Anterior cingulate cortex (tissue), 58 donors: ENCODE measurements around the gene STX2.
"Not testable (repeated sequence)": the region's sequence is repeated elsewhere in the genome, so short reads cannot be mapped to it uniquely, and the experiment has no call there.

Experiments used
- DNase-seq, 58 donors: peaks; one replicate each; lab custom pipeline; 2025; lab: John Stamatoyannopoulos, UW

Gene STX2

DNA sequence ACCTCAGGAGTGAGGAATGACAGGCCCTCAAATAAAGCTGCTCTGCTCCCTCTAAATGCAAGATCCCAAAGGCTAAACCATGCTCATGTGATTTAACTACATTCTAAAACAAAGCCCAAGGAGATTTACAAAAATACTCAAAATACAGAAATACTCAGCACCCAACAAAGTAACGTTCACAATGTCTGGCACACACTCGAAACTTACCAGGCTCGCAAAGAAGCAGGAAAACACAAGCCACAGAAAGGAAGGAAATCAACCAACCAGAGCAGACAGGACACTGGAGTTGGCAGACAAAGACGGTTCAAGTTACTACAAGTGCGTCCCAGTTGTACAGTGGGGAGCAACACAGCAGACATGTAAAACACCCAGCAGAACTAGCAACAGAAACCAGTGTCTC, 33.4 kb downstream of the STX2 start:
- DNase-seq = no peak

DNA sequence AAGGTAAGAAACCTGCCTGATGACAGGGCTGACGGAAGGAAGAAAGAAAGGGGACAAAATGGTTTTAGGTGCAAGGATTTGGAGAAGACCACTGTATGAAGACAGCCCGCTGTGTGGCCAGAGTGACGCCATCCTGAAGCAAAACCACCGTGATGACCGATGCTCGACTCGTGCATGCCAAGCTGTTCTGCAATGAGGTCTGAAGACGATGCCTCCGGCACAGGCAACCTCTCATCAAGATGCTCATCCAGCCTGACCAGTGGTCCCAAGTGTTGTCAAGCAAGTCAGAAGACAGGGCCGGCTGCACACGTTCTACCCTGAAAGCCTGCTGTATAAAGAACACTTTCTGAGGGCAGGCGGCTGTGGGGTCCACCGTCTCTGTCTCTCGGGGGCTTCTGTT, 34.8 kb downstream of the STX2 start:
- no peak for DNase-seq

DNA sequence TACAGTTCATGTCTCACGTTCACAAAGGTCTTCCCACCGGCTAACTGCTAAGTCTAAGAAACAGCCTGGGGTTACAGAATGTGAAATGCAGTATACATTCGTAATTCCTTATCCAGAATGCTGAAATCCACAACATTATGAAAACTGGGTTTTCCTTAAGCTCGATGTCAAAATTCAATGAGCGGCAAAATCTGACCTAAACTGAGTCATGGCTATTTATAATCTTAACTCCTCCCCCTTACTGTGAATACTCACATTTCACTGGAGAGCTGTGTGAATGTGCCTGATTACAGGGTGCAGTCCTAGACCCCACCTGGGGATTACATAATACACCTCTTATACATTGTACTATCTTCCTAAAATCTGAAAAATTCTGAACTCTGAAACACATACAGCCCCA, 35.3 kb downstream of the STX2 start:
- no peak for DNase-seq

DNA sequence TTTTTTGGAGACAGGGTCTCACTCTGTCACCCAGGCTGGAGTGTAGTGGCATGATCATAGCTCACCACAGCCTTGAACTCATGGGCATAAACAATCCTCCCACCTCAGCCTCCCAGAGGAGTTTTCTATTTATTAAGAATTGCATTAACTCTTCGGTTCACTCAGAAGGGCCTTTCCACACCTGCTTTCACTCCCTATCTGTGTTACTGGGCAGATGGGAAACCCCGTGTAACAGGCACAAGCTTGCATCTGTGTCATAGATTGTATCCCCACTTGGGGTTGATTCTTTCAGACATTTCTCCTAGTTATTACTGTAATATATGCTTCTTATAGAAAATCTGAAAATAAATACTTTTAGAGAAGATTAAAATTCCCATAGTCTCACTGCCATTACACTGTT, 38.7 kb downstream of the STX2 start:
- DNase-seq = no peak

DNA sequence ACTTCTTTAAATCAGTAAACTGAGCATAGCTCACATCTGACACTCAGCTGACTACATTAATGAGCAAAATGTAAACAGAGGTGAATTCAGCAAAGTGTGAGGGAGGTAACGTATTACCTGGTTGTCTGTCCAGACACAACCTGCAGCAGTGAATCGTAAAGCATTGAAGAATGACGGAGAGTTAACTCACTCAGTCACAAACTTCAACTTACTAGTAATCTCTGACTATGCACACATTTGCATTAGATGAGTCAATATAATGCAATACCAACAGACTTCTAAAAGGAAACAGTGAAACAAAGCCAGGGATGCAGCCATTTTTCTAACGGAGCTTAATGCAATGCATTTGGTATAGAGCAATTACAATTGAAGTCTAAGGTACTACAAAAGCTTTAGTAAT, 40.0 kb downstream of the STX2 start:
- no peak for DNase-seq

DNA sequence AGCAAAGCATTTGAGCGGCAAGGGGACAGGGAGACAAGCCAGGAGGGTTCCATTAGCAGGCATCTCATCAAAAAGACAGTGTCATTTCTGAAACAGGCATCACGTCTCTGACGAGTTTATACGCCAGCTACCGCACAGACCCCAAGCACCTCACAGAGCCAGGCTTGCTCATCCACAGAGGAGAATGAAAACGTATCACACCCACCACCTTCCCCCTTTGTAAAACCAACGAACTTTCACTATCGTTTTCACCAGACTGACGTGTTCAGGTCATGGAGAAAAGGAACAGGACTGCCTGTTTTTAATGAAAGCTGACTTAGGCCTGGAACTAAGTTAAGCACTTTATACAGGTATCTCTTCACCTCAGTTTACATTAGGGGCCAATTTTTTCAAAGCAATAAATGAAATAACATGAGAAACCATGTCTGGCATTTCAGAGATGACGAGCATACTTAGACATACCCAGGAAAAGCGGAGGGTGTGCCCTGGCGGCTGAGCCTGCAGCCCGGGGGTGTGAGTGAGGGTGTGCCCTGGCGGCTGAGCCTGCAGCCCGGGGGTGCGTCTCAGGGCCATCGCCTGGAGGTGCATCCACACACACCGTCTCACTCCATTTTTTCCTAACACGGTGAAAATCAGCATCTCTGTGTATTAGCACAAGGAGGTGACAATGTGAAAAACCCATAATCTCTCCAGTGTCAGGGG, 41.9 kb downstream of the STX2 start:
- DNase-seq = no peak

DNA sequence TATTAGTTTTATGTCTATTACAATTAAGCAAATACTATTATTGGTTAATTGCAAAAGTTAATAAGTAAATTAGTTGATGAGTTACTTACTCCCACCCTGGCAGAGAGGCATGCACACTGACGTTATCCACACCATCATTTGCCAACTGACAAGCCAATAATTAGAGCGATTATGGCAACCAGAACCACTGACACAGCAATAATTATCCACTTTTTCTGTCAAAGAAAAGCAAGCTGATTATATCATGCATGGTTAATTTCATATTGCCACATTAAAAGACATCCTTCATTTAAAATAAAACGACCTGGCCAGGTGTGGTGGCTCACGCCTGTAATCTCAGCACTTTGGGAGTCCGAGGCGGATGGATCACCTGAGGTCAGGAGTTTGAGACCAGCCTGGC, 43.1 kb downstream of the STX2 start:
- DNase-seq = no peak

DNA sequence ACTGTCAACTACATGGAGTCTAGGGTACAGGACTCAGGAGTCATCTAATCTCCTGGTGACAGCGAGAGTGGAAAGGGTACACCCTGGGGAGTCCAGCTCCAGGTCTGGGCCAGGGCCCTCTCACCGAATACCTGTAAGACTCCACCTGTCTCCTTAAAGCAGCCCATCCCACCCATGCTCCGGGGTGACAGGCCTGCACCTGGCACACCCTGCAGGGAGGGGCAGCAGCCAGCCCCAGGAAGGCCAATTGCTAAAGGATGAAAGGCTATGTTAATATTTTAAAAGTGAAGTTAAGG, 45.5 kb downstream of the STX2 start:
- DNase-seq = no peak

DNA sequence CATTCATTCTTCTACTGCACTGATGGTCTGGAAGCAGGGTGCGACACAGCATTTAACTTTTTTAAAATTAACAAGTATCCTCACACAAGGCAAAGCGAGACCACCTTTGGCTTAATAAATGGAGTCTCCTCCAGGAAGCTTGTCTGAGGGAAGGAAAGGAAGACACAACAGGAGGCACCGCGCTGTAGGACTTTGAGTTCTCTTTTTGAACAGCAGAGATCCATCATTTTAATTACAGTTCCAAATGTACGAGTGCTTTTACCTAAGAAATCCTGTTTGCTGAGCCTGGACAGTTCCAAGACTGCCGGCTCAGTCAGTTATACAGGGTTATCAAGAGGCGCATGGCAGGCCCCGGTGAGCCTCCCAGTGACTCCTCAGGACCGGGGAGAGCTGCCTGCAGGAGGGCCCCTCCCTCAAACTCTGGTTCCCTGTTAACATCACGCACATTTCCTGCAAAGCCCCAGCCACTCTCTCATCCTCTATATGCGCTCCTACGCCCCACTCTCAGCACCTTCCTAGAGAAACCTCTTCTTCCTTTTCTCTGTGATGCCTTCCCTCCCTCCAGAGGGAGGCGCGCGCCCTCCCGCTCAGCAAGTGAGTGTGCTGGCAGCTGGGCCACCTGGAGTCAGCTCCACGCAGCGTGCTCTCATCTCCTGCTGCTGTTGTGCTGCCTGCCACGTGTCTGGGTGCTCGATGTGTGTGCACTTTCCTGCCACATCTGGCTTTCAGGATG, 46.1 kb downstream of the STX2 start:
- no peak for DNase-seq

DNA sequence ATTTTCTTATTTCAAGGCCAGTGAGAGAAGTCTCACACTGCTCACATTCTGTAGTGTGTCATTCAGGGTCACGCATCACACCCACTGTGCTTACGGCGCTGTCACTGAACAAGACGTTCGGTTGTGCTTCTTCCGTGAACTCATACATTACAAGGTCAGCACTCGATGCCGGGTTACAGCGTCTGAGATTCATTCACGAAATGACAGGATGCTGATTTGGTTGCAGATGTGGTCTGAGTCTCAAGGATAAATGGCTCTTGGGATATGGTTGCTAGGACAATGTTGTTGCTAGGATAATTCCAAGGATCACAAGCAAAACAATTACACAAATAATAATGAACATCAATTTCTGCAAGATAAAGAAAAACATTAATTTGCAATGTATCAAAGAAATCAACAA, 47.4 kb downstream of the STX2 start:
- DNase-seq = no peak

DNA sequence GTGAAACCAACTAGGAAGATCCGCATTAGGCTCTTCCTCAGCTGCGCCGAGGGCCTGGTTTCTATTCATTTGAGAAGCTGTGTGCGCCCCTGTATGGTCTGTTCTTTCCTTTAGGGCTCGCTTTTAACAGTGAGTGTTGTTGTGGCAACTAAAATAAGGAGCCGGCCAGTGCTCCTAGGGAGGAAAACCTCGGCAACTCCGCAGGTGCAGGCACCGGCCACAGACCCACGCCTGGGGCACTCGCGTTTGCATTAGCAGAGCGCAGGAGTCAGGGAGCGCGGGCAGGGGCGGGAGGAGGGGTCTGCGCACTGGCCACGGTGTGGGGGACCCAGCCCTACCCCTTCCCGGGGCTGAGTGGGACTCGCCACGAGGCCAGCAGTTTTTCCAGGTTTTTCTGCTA, 50.5 kb downstream of the STX2 start:
- DNase-seq = no peak

DNA sequence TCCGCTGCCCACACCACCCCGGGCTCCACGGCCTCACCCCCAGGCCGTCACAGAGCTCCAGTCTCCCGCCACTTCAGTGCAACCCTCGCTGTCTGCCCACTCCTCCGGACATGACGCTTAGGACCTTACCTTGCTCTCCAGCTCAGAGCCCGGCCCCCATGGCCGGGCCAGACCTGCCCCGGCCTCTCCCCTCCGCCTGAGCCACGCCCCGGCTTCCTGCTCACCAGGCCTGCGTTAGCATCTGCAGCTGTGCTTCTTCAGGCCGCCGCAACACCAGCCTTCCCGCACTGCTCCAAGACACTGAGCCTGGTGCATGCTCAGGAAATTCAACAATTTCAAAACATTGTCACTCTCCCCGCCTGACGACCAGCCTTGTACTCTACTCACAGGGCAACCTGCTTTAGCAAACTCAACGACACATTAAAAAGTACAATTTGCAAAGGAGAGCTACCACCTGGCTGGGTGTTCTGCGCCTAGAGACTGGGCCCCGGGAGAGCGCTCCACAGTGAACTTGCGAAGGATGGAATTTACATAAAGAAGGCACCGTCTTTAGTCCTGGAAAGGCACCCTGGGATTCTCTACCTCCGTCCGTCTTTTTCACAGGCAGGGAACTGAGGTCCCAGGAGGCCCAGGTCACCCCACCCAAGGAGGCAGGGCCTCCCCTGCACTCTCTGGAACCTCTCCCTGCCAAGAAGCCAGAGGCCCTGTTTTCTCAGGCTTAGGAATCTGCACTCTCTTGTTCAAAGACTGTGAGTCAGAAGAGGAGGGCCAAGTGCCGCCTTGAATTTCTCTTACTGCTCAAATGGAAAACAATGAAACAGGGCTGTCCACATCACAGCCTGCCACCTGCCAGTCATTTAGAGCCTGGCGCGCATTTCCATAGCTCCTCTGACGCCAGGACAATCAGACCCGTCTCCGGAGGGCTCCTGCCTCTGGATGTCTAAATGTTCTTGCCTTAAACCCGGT, 51.3 kb downstream of the STX2 start:
- DNase-seq = no peak

DNA sequence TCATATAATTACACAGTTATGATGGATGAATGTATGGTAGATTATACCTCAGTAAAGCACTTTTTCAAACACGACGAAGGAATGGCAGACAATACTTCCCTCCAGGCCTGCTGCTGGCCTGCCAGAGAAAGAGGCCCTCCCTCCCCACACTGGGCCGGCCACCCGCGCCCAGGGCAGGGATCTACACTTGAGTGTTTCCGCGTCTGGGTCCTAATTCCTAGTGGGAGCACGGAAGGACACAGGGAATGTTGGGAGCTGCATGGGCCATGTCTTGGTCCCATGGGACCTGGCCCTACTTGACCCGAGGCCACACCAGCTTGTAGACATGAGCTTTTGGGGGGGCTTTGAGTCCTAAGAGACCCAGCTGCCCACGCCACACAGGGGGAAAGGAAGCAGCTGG, 52.0 kb downstream of the STX2 start:
- DNase-seq = no peak

DNA sequence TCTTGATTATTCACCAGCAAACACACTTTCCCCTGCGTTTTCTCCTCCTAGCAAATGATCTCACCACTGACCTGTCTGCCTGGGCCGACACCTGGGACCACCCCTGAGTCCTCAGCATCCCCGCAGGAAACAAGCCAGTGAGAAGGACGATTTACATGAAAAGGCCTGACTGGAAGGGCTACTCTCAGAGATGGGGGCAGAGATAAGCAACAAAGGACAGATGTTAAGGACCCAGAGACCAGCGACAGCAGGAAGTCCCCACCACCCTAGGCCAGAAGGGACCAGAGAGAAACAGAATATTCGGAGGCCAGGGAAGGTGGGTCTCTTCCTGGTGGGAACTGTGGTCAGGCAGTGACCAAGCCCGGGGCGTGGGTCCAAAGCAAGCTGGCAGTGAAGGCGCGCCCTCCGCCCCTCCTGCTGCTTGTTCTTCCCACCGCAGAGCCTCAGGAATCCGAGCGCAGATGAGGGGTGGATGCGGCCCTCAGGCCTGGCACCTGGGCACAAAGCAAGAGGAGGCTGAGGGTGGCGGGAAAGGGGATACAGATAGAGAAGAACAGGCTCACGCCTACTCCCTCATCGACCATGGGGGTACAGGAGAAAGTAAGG, 55.8 kb downstream of the STX2 start:
- DNase-seq = no peak

DNA sequence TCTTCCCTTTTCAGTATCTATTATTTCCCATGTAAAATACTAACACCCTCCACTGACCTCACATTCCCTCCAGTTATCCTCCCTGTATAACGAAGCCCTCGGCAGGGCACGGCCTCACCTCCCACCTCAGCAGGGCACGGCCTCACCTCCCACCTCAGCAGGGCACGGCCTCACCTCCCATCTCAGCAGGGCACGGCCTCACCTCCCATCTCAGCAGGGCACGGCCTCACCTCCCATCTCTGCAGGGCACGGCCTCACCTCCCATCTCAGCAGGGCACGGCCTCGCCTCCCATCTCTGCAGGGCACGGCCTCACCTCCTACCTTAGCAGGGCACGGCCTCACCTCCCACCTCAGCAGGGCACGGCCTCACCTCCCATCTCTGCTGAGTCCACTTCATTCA, 56.8 kb downstream of the STX2 start:
- DNase-seq = not testable (repeated sequence)

DNA sequence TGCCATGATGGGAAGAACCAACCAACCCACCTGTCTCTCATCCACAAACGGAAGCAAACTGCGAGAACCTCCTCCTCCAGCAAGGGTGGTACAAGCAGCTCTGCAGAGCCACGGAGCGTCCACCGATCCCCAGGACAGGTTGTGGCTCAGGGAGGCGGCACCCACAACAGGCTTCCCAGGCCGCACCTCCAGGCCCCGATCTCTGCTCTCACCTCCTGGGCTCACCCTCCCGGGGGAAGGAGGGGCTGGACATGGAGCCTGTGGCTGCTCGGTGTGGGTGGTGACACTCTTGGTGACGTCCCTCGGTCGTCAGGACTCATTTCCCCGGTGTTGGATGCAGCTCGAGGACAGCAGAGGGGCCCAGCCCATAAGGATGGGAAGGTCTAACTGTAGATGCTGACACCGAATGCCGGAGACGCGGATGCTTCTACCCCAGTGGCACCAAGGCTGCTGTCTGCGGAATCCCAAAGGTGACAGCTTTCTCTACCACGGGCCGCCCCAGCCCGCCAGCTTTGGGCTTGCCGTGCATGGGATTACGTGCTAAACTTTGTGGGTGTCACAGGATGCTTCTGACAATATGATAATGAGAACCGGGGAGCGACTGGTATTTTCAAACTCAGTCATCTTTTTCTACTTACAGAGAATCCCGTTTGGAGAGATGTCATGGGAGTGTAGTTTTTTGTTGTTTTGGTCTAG, 58.0 kb downstream of the STX2 start:
- peak in 1 of 58 donors; percentile 5 for DNase-seq

DNA sequence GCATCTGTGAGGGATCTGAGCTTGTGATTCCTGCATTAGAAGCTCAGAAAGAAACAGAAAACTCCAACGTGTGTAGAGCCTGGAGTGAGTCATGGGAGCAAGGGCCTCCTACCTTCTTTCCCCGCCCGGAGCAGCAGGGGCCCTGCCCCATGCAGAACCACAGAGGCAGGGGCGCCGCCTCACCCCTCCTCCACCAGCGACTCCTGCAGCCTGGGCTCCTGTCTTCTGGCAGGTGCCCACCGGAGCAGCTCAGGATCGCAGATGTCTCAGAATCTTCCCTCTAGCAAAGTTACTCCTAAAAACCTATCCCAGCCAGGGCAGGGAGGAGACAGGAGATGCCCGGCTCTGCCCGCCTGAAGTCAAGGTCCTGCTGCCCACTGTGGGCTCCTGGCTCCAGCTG, 58.7 kb downstream of the STX2 start:
- DNase-seq = no peak

DNA sequence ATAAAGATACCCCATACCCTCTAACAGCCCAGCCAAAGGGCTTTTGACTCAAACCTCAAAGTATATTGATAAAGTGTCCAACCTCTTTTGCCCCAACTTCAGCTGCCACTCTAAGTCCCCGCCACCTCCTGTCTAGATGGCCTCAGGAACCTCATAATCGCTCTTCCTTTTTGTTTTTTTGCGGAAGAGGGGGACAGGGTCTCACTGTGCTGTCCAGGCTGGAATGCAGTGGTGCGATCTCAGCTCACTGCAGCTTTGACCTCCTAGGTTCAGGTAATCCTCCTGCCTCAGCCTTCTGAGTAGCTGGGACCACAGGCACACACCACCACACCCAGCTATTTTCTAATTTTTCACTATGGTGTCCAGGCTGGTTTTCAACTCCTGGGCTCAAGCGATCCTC, 60.3 kb downstream of the STX2 start:
- DNase-seq = no peak

DNA sequence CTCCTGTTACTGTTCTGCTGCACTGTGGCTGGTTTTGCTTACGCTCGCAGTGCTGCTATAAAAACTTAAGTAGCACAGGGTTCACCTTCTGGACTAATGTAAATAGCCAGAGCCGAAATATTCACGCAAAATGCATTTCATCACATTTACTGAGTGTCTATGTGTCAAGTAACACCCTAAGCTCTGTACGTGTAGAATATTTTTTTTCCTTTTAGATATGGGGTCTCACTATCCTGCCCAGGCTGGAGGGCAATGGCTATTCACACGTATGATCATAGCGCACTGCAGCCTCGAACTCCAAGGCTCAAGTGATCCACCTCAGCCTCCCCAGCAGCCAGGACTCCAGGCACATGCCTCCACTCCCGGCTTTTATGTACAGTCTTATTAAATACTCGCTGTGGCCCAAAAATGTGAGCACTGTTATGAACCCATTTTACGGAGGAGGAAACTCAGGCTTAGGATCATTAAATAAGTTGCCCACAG, 62.2 kb downstream of the STX2 start:
- no peak for DNase-seq
